CD4-positive, alpha-beta T cell treated with Interleukin-2 at 100 ng/mL for 4 hours (primary cell): ENCODE data around the gene ENOX1.

Source experiments
- DNase-seq: peaks from one replicate; pipeline ENCODE4 v3.0.0-alpha.2; 2020; ENCODE audit warnings: low spot score

The ENOX1 gene

GRCh38 chr13:43785650-43786471, 911 bp downstream of the ENOX1 start:
- DNase-seq, result no peak

GRCh38 chr13:43785261-43785649, 1.5 kb downstream of the ENOX1 start:
- DNase-seq, result no peak

GRCh38 chr13:43784496-43784895, 2.3 kb downstream of the ENOX1 start:
- DNase-seq, result no peak

GRCh38 chr13:43783820-43784219, 3.0 kb downstream of the ENOX1 start:
- DNase-seq, result peak; percentile 30

GRCh38 chr13:43782686-43783085, 4.1 kb downstream of the ENOX1 start:
- DNase-seq, result no peak

- no peak for DNase-seq
Measured at GRCh38 chr13:43780666-43781065, 6.1 kb downstream of the ENOX1 start.

GRCh38 chr13:43776501-43777079, 10.2 kb downstream of the ENOX1 start:
- DNase-seq, result no peak

- no peak for DNase-seq
Measured at GRCh38 chr13:43776006-43776405, 10.8 kb downstream of the ENOX1 start.

- no peak for DNase-seq
Measured at GRCh38 chr13:43773602-43774001, 13.2 kb downstream of the ENOX1 start.

- DNase-seq, result no peak
Measured at GRCh38 chr13:43770871-43771270, 15.9 kb downstream of the ENOX1 start.

GRCh38 chr13:43769529-43769928, 17.2 kb downstream of the ENOX1 start:
- DNase-seq, result no peak

- DNase-seq, result no peak
Measured at GRCh38 chr13:43767341-43767931, 19.3 kb downstream of the ENOX1 start.

GRCh38 chr13:43766725-43767124, 20.0 kb downstream of the ENOX1 start:
- DNase-seq, result no peak

GRCh38 chr13:43764349-43764748, 22.4 kb downstream of the ENOX1 start:
- DNase-seq, result no peak

- DNase-seq, result no peak
Measured at GRCh38 chr13:43763143-43763759, 23.5 kb downstream of the ENOX1 start.

GRCh38 chr13:43761616-43762315, 25.0 kb downstream of the ENOX1 start:
- no peak for DNase-seq

- no peak for DNase-seq
Measured at GRCh38 chr13:43760257-43760656, 26.5 kb downstream of the ENOX1 start.

- DNase-seq, result no peak
Measured at GRCh38 chr13:43758834-43759233, 27.9 kb downstream of the ENOX1 start.

GRCh38 chr13:43757266-43757665, 29.5 kb downstream of the ENOX1 start:
- DNase-seq, result no peak

GRCh38 chr13:43755844-43756243, 30.9 kb downstream of the ENOX1 start:
- DNase-seq, result no peak

GRCh38 chr13:43751624-43752023, 35.1 kb downstream of the ENOX1 start:
- no peak for DNase-seq

- no peak for DNase-seq
Measured at GRCh38 chr13:43749503-43749902, 37.3 kb downstream of the ENOX1 start.
